ENCODE data around the gene IGF1. TPM values are rescaled to one million over a fixed set of nuclear protein-coding genes. Genes with fewer than 3 reads are reported as not detected.
"Not testable (repeated sequence)": the region's sequence is repeated elsewhere in the genome, so short reads cannot be mapped to it uniquely, and the experiment has no call there.

Gene IGF1
- total RNA-seq, 1 donor from 2014 or later = not detected

DNA sequence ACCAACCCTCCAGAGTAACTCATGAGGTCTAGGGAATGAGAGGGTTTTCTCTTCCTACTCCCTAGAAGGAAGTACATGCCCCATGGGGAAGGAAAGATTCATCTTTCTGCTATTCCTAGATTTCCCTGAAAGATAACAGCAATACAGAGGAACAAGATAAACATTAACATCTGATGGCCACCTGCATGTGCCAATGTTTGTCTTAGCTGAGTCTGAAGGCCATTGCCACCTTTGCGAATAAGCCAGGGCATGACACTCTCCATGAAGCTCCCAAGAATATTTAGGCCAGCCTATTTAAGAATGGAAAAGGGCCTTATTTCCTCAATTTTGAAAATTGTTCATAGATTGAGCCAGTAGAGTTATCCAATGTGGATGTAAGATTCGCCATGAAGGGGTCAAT lies 26.0 kb downstream of the IGF1 start:
- Mint-ChIP-seq H3K27ac (ENCODE audit: unreplicated experiment) (no peak overlapping the region), H3K36me3 (ENCODE audit: unreplicated experiment) (no peaks in the 10 kb centered on the region), H3K4me1 (ENCODE audit: low read depth, unreplicated experiment) (no peaks in the 10 kb centered on the region), H3K27me3 (ENCODE audit: unreplicated experiment) (no peaks in the 10 kb centered on the region), H3K4me3 (ENCODE audit: unreplicated experiment) (no peak overlapping the region), H3K9me3 (ENCODE audit: unreplicated experiment) (peaks cover 2% of the 10 kb centered on the region)
- TF ChIP-seq, protein P1, sequence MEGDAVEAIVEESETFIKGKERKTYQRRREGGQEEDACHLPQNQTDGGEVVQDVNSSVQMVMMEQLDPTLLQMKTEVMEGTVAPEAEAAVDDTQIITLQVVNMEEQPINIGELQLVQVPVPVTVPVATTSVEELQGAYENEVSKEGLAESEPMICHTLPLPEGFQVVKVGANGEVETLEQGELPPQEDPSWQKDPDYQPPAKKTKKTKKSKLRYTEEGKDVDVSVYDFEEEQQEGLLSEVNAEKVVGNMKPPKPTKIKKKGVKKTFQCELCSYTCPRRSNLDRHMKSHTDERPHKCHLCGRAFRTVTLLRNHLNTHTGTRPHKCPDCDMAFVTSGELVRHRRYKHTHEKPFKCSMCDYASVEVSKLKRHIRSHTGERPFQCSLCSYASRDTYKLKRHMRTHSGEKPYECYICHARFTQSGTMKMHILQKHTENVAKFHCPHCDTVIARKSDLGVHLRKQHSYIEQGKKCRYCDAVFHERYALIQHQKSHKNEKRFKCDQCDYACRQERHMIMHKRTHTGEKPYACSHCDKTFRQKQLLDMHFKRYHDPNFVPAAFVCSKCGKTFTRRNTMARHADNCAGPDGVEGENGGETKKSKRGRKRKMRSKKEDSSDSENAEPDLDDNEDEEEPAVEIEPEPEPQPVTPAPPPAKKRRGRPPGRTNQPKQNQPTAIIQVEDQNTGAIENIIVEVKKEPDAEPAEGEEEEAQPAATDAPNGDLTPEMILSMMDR (IDR thresholded peaks at IDR 0.05; ENCODE audit: partially characterized antibody, unreplicated experiment) = no peak
- no peak for DNase-seq

DNA sequence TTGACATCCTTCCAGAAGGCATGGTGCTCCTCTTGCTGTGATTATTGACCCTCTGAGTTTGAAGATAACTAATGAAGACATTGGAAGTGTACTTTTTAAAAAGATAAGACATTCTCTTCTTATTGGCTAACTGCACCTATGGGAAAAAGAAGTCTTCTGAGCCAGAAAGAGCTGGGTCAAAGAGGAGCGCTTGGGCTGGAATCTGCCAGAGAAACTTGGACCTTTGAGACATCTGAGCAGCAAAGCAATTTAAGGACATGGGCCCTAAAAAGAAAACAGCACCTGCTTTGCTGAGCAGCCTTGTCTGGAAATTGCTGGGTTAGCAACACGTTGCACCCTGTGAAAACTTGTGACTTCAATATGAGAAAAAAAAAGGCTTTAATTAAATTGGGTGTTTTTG lies 27.8 kb downstream of the IGF1 start:
- H3K9me3 Mint-ChIP-seq (ENCODE audit: unreplicated experiment) = no peaks in the 10 kb centered on the region
- DNase-seq = no peak
- no peak overlapping the region for H3K27ac Mint-ChIP-seq (ENCODE audit: unreplicated experiment)
- TF ChIP-seq, protein P1 (IDR thresholded peaks at IDR 0.05; ENCODE audit: partially characterized antibody, unreplicated experiment) = no peak
- H3K4me1 Mint-ChIP-seq (ENCODE audit: low read depth, unreplicated experiment) = no peaks in the 10 kb centered on the region
- H3K4me3 Mint-ChIP-seq (ENCODE audit: unreplicated experiment) = no peak overlapping the region
- no peaks in the 10 kb centered on the region for H3K36me3 Mint-ChIP-seq (ENCODE audit: unreplicated experiment)
- no peaks in the 10 kb centered on the region for H3K27me3 Mint-ChIP-seq (ENCODE audit: unreplicated experiment)

DNA sequence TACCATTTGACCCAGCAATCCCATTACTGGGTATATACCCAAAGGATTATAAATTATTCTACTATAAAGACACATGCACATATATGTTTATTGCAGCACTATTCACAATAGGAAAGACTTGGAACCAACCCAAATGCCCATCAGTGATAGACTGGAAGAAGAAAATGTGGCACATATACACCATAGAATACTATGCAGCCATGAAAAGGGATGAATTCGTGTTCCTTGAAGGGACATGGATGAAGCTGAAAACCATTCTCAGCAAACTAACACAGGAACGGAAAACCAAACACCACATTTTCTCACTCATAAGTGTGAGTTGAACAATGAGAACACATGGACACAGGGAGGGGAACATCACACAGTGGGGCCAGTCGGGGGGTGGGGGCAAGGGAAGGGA lies 31.3 kb downstream of the IGF1 start:
- DNase-seq; H3K27ac Mint-ChIP-seq (ENCODE audit: unreplicated experiment); H3K27me3 Mint-ChIP-seq (ENCODE audit: unreplicated experiment); H3K4me1 Mint-ChIP-seq (ENCODE audit: low read depth, unreplicated experiment); H3K36me3 Mint-ChIP-seq (ENCODE audit: unreplicated experiment); H3K9me3 Mint-ChIP-seq (ENCODE audit: unreplicated experiment); H3K4me3 Mint-ChIP-seq (ENCODE audit: unreplicated experiment): not testable (repeated sequence)

DNA sequence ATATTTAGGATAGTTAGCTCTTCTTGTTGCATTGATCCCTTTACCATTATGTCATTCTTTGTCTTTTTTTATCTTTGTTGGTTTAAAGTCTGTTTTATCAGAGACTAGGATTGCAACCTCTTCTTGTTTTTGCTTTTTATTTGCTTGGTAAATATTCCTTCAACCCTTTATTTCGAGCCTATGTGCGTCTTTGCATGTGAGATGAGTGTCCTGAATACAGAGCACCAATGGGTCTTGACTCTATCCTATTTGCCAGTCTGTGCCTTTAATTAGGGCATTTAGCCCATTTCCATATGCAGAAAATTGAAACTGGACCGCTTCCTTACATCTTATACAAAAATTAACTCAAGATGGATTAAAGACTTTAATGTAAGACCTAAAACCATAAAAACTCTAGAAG lies 32.9 kb downstream of the IGF1 start:
- H3K9me3 Mint-ChIP-seq (ENCODE audit: unreplicated experiment); H3K4me1 Mint-ChIP-seq (ENCODE audit: low read depth, unreplicated experiment); H3K27me3 Mint-ChIP-seq (ENCODE audit: unreplicated experiment); H3K4me3 Mint-ChIP-seq (ENCODE audit: unreplicated experiment); H3K36me3 Mint-ChIP-seq (ENCODE audit: unreplicated experiment); DNase-seq; H3K27ac Mint-ChIP-seq (ENCODE audit: unreplicated experiment): not testable (repeated sequence)

DNA sequence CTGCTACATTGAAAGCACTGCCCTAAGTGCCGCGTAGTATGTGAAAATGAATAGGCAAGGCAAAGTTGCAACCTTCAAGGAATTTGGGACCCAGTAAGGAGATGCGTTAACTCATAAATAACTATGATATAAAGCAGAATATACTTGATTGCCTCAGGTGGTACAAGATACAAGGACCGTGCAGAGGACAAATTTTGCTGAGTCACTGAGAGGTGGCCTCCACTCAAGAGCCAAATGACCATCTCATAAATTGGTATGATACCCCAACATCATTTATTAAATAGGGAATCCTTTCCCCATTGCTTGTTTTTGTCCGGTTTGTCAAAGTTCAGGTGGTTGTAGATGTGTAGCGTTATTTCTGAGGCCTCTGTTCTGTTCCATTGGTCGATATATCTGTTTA lies 35.7 kb downstream of the IGF1 start:
- Mint-ChIP-seq H3K4me1 (ENCODE audit: low read depth, unreplicated experiment) (no peaks in the 10 kb centered on the region), H3K9me3 (ENCODE audit: unreplicated experiment) (no peaks in the 10 kb centered on the region), H3K27ac (ENCODE audit: unreplicated experiment) (no peak overlapping the region), H3K36me3 (ENCODE audit: unreplicated experiment) (no peaks in the 10 kb centered on the region), H3K4me3 (ENCODE audit: unreplicated experiment) (no peak overlapping the region), H3K27me3 (ENCODE audit: unreplicated experiment) (no peaks in the 10 kb centered on the region)
- no peak for DNase-seq
- TF ChIP-seq, protein P1 (IDR thresholded peaks at IDR 0.05; ENCODE audit: partially characterized antibody, unreplicated experiment) = no peak

DNA sequence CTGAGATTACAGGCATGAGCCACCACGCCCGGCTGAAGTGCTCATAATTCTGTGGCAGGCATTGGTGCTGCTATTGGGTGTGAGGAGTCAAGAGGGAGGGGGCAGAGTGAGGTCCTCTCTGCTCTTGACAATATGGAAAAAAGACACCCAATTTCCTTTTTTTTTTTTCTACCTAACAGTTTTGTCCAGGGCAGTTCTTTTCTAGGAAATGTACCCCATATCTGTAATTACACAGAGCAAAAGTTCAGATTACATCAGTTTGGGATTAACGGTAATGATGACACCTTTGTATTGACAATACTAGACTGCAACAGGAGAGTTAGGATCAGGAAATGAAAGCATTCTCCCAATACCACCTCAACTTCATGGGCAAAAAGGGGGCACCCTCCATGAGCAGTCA lies 36.3 kb downstream of the IGF1 start:
- Mint-ChIP-seq H3K9me3 (ENCODE audit: unreplicated experiment) (no peaks in the 10 kb centered on the region), H3K4me1 (ENCODE audit: low read depth, unreplicated experiment) (no peaks in the 10 kb centered on the region), H3K4me3 (ENCODE audit: unreplicated experiment) (no peak overlapping the region), H3K36me3 (ENCODE audit: unreplicated experiment) (no peaks in the 10 kb centered on the region), H3K27me3 (ENCODE audit: unreplicated experiment) (no peaks in the 10 kb centered on the region), H3K27ac (ENCODE audit: unreplicated experiment) (no peak overlapping the region)
- TF ChIP-seq, protein P1 (IDR thresholded peaks at IDR 0.05; ENCODE audit: partially characterized antibody, unreplicated experiment) = no peak
- DNase-seq = no peak
